Keratinocyte (primary cell): ENCODE data around the gene NLRP14. TPM values are rescaled to one million over a fixed set of nuclear protein-coding genes. Genes with fewer than 3 reads are reported as not detected.

Experiments used
- DNase-seq: peaks from one replicate; pipeline ENCODE4 v3.0.0-alpha.2; 2011; ENCODE audit warnings: low read depth, missing footprints, low spot score
- FAIRE-seq: peaks from 2 replicates; lab custom pipeline; 2011; peaks lifted over from hg19 to GRCh38; lab: Jason Lieb, UNC
- H2AFZ ChIP-seq: 2 replicates; pipeline ENCODE4 v1.6.0; 2012; ENCODE audit warnings: low read length, control low read depth, inconsistent platforms; ENCODE audit not compliant: control insufficient read depth
- H3K27ac ChIP-seq: 2 replicates; pipeline ENCODE4 v1.5.1; 2011; ENCODE audit warnings: low read length; ENCODE audit not compliant: control insufficient read depth, insufficient read depth
- H3K27me3 ChIP-seq: 3 replicates; pipeline ENCODE4 v1.6.0; 2011; ENCODE audit warnings: low read length; ENCODE audit not compliant: control insufficient read depth, insufficient read depth; ENCODE audit errors: extremely low read depth
- H3K36me3 ChIP-seq, 2 experiments: 2 replicates in 1 of 2; 3 replicates in 1 of 2; pipeline ENCODE4 v1.5.1; 2011; ENCODE audit warnings: low read length in 2 of 2, mild to moderate bottlenecking in 1 of 2; ENCODE audit not compliant: control insufficient read depth in 2 of 2, insufficient read depth in 2 of 2; ENCODE audit errors: extremely low read depth in 1 of 2
- H3K4me1 ChIP-seq: 3 replicates; pipeline ENCODE4 v1.5.1; 2011; ENCODE audit warnings: low read length; ENCODE audit not compliant: control insufficient read depth, insufficient read depth; ENCODE audit errors: extremely low read depth
- H3K4me2 ChIP-seq: 3 replicates; pipeline ENCODE4 v1.6.0; 2011; ENCODE audit warnings: low read depth, low read length; ENCODE audit not compliant: control insufficient read depth, insufficient read depth; ENCODE audit errors: extremely low read depth
- H3K4me3 ChIP-seq, 3 experiments: fragments of 200-600 bp in 1 of 3; sonication (generic) in 1 of 3; 2 replicates in 2 of 3; 3 replicates in 1 of 3; pipeline ENCODE4 v1.5.1; 2011 to 2016; ENCODE audit warnings: low read length in 3 of 3, mild to moderate bottlenecking in 3 of 3, control low read depth in 2 of 3, inconsistent platforms in 1 of 3, low read depth in 1 of 3, mixed read lengths in 1 of 3, mixed run types in 1 of 3, moderate library complexity in 1 of 3; ENCODE audit not compliant: control insufficient read depth in 2 of 3, insufficient read depth in 2 of 3; ENCODE audit errors: extremely low read depth in 1 of 3
- H3K79me2 ChIP-seq: 2 replicates; pipeline ENCODE4 v1.6.0; 2012; ENCODE audit warnings: low read length; ENCODE audit not compliant: control insufficient read depth, insufficient read depth
- H3K9ac ChIP-seq: 3 replicates; pipeline ENCODE4 v1.6.0; 2011; ENCODE audit warnings: low read length; ENCODE audit not compliant: control insufficient read depth, insufficient read depth; ENCODE audit errors: extremely low read depth
- H3K9me1 ChIP-seq: 3 replicates; pipeline ENCODE4 v1.6.0; 2011; ENCODE audit warnings: low read length; ENCODE audit not compliant: control insufficient read depth, insufficient read depth; ENCODE audit errors: extremely low read depth
- H3K9me3 ChIP-seq: 2 replicates; pipeline ENCODE4 v1.5.1; 2012; ENCODE audit warnings: low read depth, low read length; ENCODE audit not compliant: control insufficient read depth
- H4K20me1 ChIP-seq: 3 replicates; pipeline ENCODE4 v1.6.0; 2011; ENCODE audit warnings: low read length; ENCODE audit not compliant: control insufficient read depth, insufficient read depth; ENCODE audit errors: extremely low read depth
- EZH2 ChIP-seq: IDR thresholded peaks from one replicate; pipeline ENCODE4 v1.6.1; 2012; ENCODE audit warnings: inconsistent platforms, mild to moderate bottlenecking, low read length, moderate library complexity
- dilution Hi-C: fragments of 300-500 bp; cut with MboI; formaldehyde crosslinking; loops from one replicate; pipeline ENCODE4 v1.7.0; 2020; ENCODE audit warnings: low sequenced_read_pairs; ENCODE audit not compliant: extremely low pct_ligation_motif_present
- polyA plus RNA-seq, 5 experiments: library from polyadenylated mRNA; depleted of rRNA in 3 of 5; stranded (reverse) in 3 of 5; stranded (forward) in 1 of 5; unstranded in 1 of 5; fragments of >200 nt; gene quantifications; 1 replicate in 1 of 5; 2 replicates in 3 of 5; 3 replicates in 1 of 5; pipeline versions ENCODE4 v1.2.1 to v1.2.3, GENCODE V29; 2011 to 2012; ENCODE audit warnings: missing spikeins in 2 of 5, low read depth in 1 of 5, low replicate concordance in 1 of 5
- TF ChIP-seq, protein P1 (sequence below), 3 experiments: IDR thresholded peaks in 1 of 3; conservative IDR thresholded peaks in 1 of 3; optimal IDR thresholded peaks in 1 of 3; 2 replicates in 2 of 3; 3 replicates in 1 of 3; pipeline versions ENCODE3 to v1.5.1; 2011; ENCODE audit warnings: low read length in 3 of 3, mild to moderate bottlenecking in 3 of 3, moderate library complexity in 2 of 3, control low read depth in 1 of 3, inconsistent platforms in 1 of 3; ENCODE audit not compliant: insufficient read depth in 2 of 3; ENCODE audit errors: extremely low read depth in 1 of 3

Gene NLRP14
- polyA plus RNA-seq, 1 donor (not counting 4 experiments of a cell fraction or from before 2014, with no cell fraction given), result 0.03 TPM

DNA sequence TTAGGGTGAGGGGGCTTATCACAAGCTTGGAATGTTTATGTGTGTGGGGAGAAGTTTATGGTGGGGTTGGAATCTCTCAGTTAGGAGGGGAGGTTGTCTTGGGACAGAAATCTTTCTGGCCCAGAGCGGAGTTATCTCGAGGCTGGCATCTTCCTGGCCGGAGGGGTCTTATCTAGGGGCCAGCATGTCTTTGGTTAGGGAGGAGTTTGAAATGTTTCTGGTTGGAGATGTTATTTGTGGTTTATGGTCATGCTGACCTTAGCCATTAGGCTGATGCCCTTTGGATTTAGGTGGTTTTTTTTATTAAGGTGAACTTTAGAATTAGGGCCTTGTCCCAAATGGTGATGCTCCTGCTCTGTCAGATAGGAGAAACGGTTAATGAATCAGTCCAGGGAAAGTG lies 60.6 kb downstream of the NLRP14 start:
- H3K9ac ChIP-seq, result no peak overlapping the region
- no peaks in the 10 kb centered on the region for H3K9me1 ChIP-seq
- TF ChIP-seq, protein P1, sequence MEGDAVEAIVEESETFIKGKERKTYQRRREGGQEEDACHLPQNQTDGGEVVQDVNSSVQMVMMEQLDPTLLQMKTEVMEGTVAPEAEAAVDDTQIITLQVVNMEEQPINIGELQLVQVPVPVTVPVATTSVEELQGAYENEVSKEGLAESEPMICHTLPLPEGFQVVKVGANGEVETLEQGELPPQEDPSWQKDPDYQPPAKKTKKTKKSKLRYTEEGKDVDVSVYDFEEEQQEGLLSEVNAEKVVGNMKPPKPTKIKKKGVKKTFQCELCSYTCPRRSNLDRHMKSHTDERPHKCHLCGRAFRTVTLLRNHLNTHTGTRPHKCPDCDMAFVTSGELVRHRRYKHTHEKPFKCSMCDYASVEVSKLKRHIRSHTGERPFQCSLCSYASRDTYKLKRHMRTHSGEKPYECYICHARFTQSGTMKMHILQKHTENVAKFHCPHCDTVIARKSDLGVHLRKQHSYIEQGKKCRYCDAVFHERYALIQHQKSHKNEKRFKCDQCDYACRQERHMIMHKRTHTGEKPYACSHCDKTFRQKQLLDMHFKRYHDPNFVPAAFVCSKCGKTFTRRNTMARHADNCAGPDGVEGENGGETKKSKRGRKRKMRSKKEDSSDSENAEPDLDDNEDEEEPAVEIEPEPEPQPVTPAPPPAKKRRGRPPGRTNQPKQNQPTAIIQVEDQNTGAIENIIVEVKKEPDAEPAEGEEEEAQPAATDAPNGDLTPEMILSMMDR (optimal IDR thresholded peaks at IDR 0.05 in 1 of 3, IDR thresholded peaks at IDR 0.05 in 1 of 3, conservative IDR thresholded peaks at IDR 0.05 in 1 of 3; ENCODE audit: extremely low read depth in 1 of 3, insufficient read depth in 2 of 3, low read length in 3 of 3), result no peak
- no peak for TF ChIP-seq EZH2
- no peak for DNase-seq
- no peak overlapping the region for H3K4me2 ChIP-seq
- no peaks in the 10 kb centered on the region for H3K4me1 ChIP-seq
- FAIRE-seq, result no peak
- H3K9me3 ChIP-seq, result no peaks in the 10 kb centered on the region
- dilution Hi-C loops, result no loop called here
- no peaks in the 10 kb centered on the region for H3K79me2 ChIP-seq
- no peak overlapping the region for H3K27ac ChIP-seq
- no peaks in the 10 kb centered on the region for H3K27me3 ChIP-seq
- no peaks in the 10 kb centered on the region for H3K36me3 ChIP-seq
- H2AFZ ChIP-seq, result no peak overlapping the region
- H3K4me3 ChIP-seq, result no peak overlapping the region
- no peaks in the 10 kb centered on the region for H4K20me1 ChIP-seq

DNA sequence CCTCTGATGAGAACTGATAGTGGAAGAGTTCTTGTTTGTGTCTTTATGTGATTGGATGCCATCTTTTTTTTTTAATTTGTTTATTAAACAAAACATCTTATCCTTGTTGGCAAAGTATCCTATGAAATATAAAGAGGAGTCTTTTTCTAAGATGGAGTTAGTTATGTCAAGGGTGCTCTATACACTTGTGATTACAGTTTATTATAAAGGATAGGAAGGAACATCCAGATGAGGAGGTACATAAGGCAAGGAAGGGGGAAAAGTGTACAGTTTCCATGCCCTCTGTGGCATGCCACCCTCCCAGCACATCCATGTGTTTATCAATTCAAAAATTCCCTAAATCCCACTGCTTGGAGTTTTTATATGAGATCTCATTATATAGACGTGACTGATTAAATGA lies 61.2 kb downstream of the NLRP14 start:
- Histone ChIP-seq H3K9ac (no peak overlapping the region), H4K20me1 (no peaks in the 10 kb centered on the region), H3K9me1 (no peaks in the 10 kb centered on the region), H3K4me1 (no peaks in the 10 kb centered on the region), H3K27me3 (no peaks in the 10 kb centered on the region), H3K4me2 (no peak overlapping the region), H3K9me3 (no peaks in the 10 kb centered on the region), H3K27ac (no peak overlapping the region), H3K36me3 (no peaks in the 10 kb centered on the region), H3K79me2 (no peaks in the 10 kb centered on the region), H2AFZ (no peak overlapping the region), H3K4me3 (no peak overlapping the region)
- no peak for FAIRE-seq
- no peak for DNase-seq
- TF ChIP-seq, protein P1 (optimal IDR thresholded peaks at IDR 0.05 in 1 of 3, IDR thresholded peaks at IDR 0.05 in 1 of 3, conservative IDR thresholded peaks at IDR 0.05 in 1 of 3; ENCODE audit: extremely low read depth in 1 of 3, insufficient read depth in 2 of 3, low read length in 3 of 3), result no peak
- TF ChIP-seq EZH2, result no peak
- dilution Hi-C loops, result no loop called here
